Uterus (tissue), 4 donors: Measurements from ENCODE around the gene CPLANE2. TPM values are rescaled to one million over a fixed set of nuclear protein-coding genes. Genes with fewer than 3 reads are reported as not detected.

Source experiments
- DNase-seq, 2 donors: peaks; one replicate each; pipeline ENCODE4 v3.0.0-alpha.2; 2019 to 2020
- H3K27ac ChIP-seq, 2 donors: fragments of 200-600 bp; sonication (generic); 1 replicate in 1 of 2; 2 replicates in 1 of 2; pipeline ENCODE4 v1.5.1; 2016 to 2018
- H3K27me3 ChIP-seq, 2 donors: fragments of 200-600 bp; sonication (generic); one replicate each; pipeline ENCODE4 v1.5.1; 2018 to 2019; ENCODE audit warnings: control low read depth in 1 of 2
- H3K36me3 ChIP-seq, 2 donors: fragments of 200-600 bp; sonication (generic); one replicate each; pipeline ENCODE4 v1.5.1; 2019; ENCODE audit warnings: control low read depth in 1 of 2
- H3K4me1 ChIP-seq, 2 donors: fragments of 200-600 bp; sonication (generic); one replicate each; pipeline ENCODE4 v1.5.1; 2018 to 2019; ENCODE audit warnings: control low read depth in 1 of 2
- H3K4me3 ChIP-seq, 2 donors: fragments of 200-600 bp; sonication (generic); 1 replicate in 1 of 2; 2 replicates in 1 of 2; pipeline ENCODE4 v1.5.1; 2018 to 2019; ENCODE audit warnings: mild to moderate bottlenecking in 1 of 2
- H3K9me3 ChIP-seq, 2 donors: fragments of 200-600 bp; sonication (generic); one replicate each; pipeline ENCODE4 v1.5.1; 2019; ENCODE audit warnings: control low read depth in 1 of 2
- POLR2A ChIP-seq, 2 donors: fragments of 450-650 bp; IDR thresholded peaks; one replicate each; pipeline ENCODE4 v1.6.1; 2016; ENCODE audit warnings: antibody characterized with exemption in 2 of 2, mild to moderate bottlenecking in 1 of 2, moderate library complexity in 1 of 2
- intact Hi-C: fragments of 100-400 bp; cut with DNase I; formaldehyde crosslinking; loops from one replicate; pipeline ENCODE4 v1.15.1; 2023; ENCODE audit warnings: low total_unique reads
- total RNA-seq, 4 donors: library from RNA; depleted of rRNA in 3 of 4; stranded (reverse); fragments of >200 nt in 3 of 4; gene quantifications; one replicate each; pipeline versions ENCODE4 v1.1.0 to v1.2.4, GENCODE V29; 2014 to 2023
- TF ChIP-seq, protein P1 (sequence below), 4 experiments: fragments of 200-600 bp in 2 of 4; fragments of 450-650 bp in 2 of 4; sonication (generic) in 2 of 4; IDR thresholded peaks; one replicate each; pipeline ENCODE4 v1.5.1; 2016 to 2019; ENCODE audit warnings: antibody characterized with exemption in 4 of 4, mild to moderate bottlenecking in 2 of 4, moderate library complexity in 1 of 4
- donor health status: DM: yes; HTN: yes; CAD: no.

The CPLANE2 gene
- total RNA-seq, 4 donors from 2014 or later = 5.1 to 7.4 (median 5.5) TPM

- no peak for TF ChIP-seq POLR2A (IDR thresholded peaks at IDR 0.05)
- TF ChIP-seq, protein P1, sequence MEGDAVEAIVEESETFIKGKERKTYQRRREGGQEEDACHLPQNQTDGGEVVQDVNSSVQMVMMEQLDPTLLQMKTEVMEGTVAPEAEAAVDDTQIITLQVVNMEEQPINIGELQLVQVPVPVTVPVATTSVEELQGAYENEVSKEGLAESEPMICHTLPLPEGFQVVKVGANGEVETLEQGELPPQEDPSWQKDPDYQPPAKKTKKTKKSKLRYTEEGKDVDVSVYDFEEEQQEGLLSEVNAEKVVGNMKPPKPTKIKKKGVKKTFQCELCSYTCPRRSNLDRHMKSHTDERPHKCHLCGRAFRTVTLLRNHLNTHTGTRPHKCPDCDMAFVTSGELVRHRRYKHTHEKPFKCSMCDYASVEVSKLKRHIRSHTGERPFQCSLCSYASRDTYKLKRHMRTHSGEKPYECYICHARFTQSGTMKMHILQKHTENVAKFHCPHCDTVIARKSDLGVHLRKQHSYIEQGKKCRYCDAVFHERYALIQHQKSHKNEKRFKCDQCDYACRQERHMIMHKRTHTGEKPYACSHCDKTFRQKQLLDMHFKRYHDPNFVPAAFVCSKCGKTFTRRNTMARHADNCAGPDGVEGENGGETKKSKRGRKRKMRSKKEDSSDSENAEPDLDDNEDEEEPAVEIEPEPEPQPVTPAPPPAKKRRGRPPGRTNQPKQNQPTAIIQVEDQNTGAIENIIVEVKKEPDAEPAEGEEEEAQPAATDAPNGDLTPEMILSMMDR (IDR thresholded peaks at IDR 0.05) = no peak
- Histone ChIP-seq H3K9me3 (no peaks in the 10 kb centered on the region), H3K27ac (peak overlapping the region; percentile 65 to 82), H3K4me1 (peaks cover 0 to 5% of the 10 kb centered on the region in 2 donors), H3K27me3 (no peaks in the 10 kb centered on the region), H3K36me3 (no peaks in the 10 kb centered on the region), H3K4me3 (no peak overlapping the region)
- peak in 1 of 2 donors; percentile 54 for DNase-seq
- intact Hi-C loops = no loop called here
Observed at GRCh38 chr1:16195518-16195905, 41.5 kb downstream of the CPLANE2 start.

- H3K36me3 ChIP-seq = no peaks in the 10 kb centered on the region
- H3K27me3 ChIP-seq = no peaks in the 10 kb centered on the region
- intact Hi-C loops = no loop called here
- TF ChIP-seq, protein P1 (IDR thresholded peaks at IDR 0.05) = no peak
- no peak for TF ChIP-seq POLR2A (IDR thresholded peaks at IDR 0.05)
- no peak overlapping the region for H3K27ac ChIP-seq
- no peak overlapping the region for H3K4me3 ChIP-seq
- peaks cover 5% of the 10 kb centered on the region in 2 donors for H3K4me1 ChIP-seq
- H3K9me3 ChIP-seq = no peaks in the 10 kb centered on the region
- no peak for DNase-seq
Observed at GRCh38 chr1:16191916-16192546, 45.0 kb downstream of the CPLANE2 start.

GRCh38 chr1:16191309-16191708 lies 45.7 kb downstream of the CPLANE2 start:
- H3K4me3 ChIP-seq = no peak overlapping the region
- H3K9me3 ChIP-seq = no peaks in the 10 kb centered on the region
- no peaks in the 10 kb centered on the region for H3K36me3 ChIP-seq
- DNase-seq = no peak
- peaks cover 5% of the 10 kb centered on the region in 2 donors for H3K4me1 ChIP-seq
- H3K27me3 ChIP-seq = no peaks in the 10 kb centered on the region
- intact Hi-C loops = no loop called here
- TF ChIP-seq, protein P1 (IDR thresholded peaks at IDR 0.05) = no peak
- no peak for TF ChIP-seq POLR2A (IDR thresholded peaks at IDR 0.05)
- no peak overlapping the region for H3K27ac ChIP-seq

DNA sequence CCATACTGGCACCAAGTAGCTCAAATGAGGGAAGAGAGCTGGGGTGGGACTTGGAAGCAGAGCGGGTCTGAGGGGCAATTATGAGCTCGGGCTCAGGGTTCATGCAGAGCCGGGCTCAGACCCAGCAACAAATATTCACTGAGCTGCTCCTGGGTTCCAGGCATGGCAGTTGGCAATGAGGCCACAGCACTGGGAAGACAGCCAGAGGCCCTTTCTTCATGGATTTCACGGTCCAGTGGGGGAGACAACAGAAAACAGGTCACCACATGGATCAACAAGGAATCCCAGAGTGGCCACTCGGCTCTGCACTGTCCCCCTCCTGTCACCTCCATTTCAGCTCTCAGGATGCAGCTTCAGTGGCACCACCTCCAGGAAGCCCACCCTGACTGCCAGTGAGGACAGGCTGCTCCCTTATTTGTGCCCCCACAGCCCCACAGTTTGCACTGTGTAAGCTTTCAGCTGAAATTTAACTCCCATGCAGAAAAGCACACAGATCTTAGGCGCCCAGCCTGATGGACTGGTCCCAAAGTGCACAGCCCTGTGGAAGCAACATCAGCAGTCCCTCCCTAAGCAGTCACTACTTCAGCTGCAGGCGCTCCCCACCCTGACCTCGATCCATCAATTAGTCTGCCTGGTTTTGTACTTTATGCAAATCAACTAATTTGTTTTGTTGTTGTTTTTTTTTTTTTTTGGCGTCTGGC lies 46.9 kb downstream of the CPLANE2 start:
- no peak overlapping the region for H3K4me3 ChIP-seq
- H3K4me1 ChIP-seq = peaks cover 0 to 5% of the 10 kb centered on the region in 2 donors
- TF ChIP-seq, protein P1 (IDR thresholded peaks at IDR 0.05) = no peak
- TF ChIP-seq POLR2A (IDR thresholded peaks at IDR 0.05) = no peak
- no peaks in the 10 kb centered on the region for H3K27me3 ChIP-seq
- intact Hi-C loops = no loop called here
- H3K36me3 ChIP-seq = no peaks in the 10 kb centered on the region
- H3K27ac ChIP-seq = no peak overlapping the region
- H3K9me3 ChIP-seq = no peaks in the 10 kb centered on the region
- no peak for DNase-seq

- peaks cover 0 to 5% of the 10 kb centered on the region in 2 donors for H3K4me1 ChIP-seq
- no peaks in the 10 kb centered on the region for H3K27me3 ChIP-seq
- H3K9me3 ChIP-seq = no peaks in the 10 kb centered on the region
- intact Hi-C loops = no loop called here
- peak overlapping the region in 1 of 2 donors; percentile 6 for H3K27ac ChIP-seq
- H3K36me3 ChIP-seq = no peaks in the 10 kb centered on the region
- TF ChIP-seq, protein P1 (IDR thresholded peaks at IDR 0.05) = no peak
- no peak for TF ChIP-seq POLR2A (IDR thresholded peaks at IDR 0.05)
- H3K4me3 ChIP-seq = no peak overlapping the region
- DNase-seq = no peak
Observed at GRCh38 chr1:16189003-16189402, 48.0 kb downstream of the CPLANE2 start.
